Body of pancreas (tissue), 4 donors: ENCODE measurements around the gene MUC5AC. TPM values are rescaled to one million over a fixed set of nuclear protein-coding genes. Genes with fewer than 3 reads are reported as not detected.

Experiments
- ATAC-seq: fragments of 150-250 bp; one replicate; pipeline ENCODE4 v1.9.1; 2016
- DNase-seq, 4 donors: peaks; one replicate each; pipeline ENCODE4 v3.0.0-alpha.2; 2019
- H3K27ac ChIP-seq, 4 donors: fragments of 200-600 bp; sonication (generic); 1 replicate in 3 of 4; 2 replicates in 1 of 4; pipeline versions ENCODE4 v1.5.1 to v1.6.1; 2016 to 2019; ENCODE audit warnings: mild to moderate bottlenecking in 1 of 4, mixed read lengths in 1 of 4, moderate library complexity in 1 of 4
- H3K27me3 ChIP-seq, 2 donors: fragments of 200-600 bp; sonication (generic); one replicate each; pipeline ENCODE4 v1.6.0; 2016; ENCODE audit warnings: mild to moderate bottlenecking in 1 of 2
- H3K36me3 ChIP-seq, 2 donors: fragments of 200-600 bp; sonication (generic); replicated peaks in 1 of 2; 2 replicates each; pipeline ENCODE4 v1.5.1; 2016; ENCODE audit warnings: low read depth in 2 of 2; ENCODE audit not compliant: insufficient read depth in 1 of 2
- H3K4me1 ChIP-seq: fragments of 200-600 bp; sonication (generic); one replicate; pipeline ENCODE4 v1.6.0; 2016
- H3K4me3 ChIP-seq, 2 donors: fragments of 200-600 bp; sonication (generic); 1 replicate in 1 of 2; 2 replicates in 1 of 2; pipeline ENCODE4 v1.5.1; 2016 to 2019
- H3K9me3 ChIP-seq, 3 donors: fragments of 200-600 bp; sonication (generic); 1 replicate in 2 of 3; 2 replicates in 1 of 3; pipeline ENCODE4 v1.5.1; 2016
- POLR2A ChIP-seq, 3 donors: fragments of 450-650 bp; IDR thresholded peaks; one replicate each; pipeline ENCODE4 v1.6.1; 2016; ENCODE audit warnings: antibody characterized with exemption in 3 of 3, mild to moderate bottlenecking in 2 of 3
- WGBS, 2 donors: methylation state at CpG; one replicate each; pipeline ENCODE4 v1.1.5; 2017; 5-methylcytosine and 5-hydroxymethylcytosine counted together
- intact Hi-C: fragments of 100-400 bp; cut with DNase I; formaldehyde crosslinking; loops from one replicate; pipeline ENCODE4 v1.15.1; 2023
- total RNA-seq, 2 donors: library from RNA; depleted of rRNA; stranded (reverse); fragments of >200 nt; gene quantifications; one replicate each; pipeline ENCODE4 v1.1.0, GENCODE V29; 2016
- TF ChIP-seq, protein P1 (sequence below), 7 experiments: fragments of 450-650 bp in 4 of 7; fragments of 200-600 bp in 3 of 7; sonication (generic) in 3 of 7; IDR thresholded peaks; one replicate each; pipeline ENCODE4 v1.5.1; 2016 to 2019; ENCODE audit warnings: antibody characterized with exemption in 7 of 7

MUC5AC gene
- total RNA-seq, 2 donors from 2014 or later: under 0.01 to 1.8 TPM

- peak in 1 of 4 donors; percentile 6 for DNase-seq
- 60 to 70% methylated on average over 13 to 17 of the region's 17 CpGs for WGBS, 2 donors
- no peaks in the 10 kb centered on the region for H3K27me3 ChIP-seq
- intact Hi-C loops: loop anchor here (10.0 kb wide), 1 partner anchor 395 kb away; no protein-coding TSS in a partner anchor
- H3K4me1 ChIP-seq: no peaks in the 10 kb centered on the region
- H3K36me3 ChIP-seq: no peaks in the 10 kb centered on the region
- no peak overlapping the region for H3K27ac ChIP-seq
- no peak for ATAC-seq
- no peak overlapping the region for H3K4me3 ChIP-seq
- H3K9me3 ChIP-seq: no peaks in the 10 kb centered on the region
- no peak for TF ChIP-seq POLR2A (IDR thresholded peaks at IDR 0.05)
- TF ChIP-seq, protein P1, sequence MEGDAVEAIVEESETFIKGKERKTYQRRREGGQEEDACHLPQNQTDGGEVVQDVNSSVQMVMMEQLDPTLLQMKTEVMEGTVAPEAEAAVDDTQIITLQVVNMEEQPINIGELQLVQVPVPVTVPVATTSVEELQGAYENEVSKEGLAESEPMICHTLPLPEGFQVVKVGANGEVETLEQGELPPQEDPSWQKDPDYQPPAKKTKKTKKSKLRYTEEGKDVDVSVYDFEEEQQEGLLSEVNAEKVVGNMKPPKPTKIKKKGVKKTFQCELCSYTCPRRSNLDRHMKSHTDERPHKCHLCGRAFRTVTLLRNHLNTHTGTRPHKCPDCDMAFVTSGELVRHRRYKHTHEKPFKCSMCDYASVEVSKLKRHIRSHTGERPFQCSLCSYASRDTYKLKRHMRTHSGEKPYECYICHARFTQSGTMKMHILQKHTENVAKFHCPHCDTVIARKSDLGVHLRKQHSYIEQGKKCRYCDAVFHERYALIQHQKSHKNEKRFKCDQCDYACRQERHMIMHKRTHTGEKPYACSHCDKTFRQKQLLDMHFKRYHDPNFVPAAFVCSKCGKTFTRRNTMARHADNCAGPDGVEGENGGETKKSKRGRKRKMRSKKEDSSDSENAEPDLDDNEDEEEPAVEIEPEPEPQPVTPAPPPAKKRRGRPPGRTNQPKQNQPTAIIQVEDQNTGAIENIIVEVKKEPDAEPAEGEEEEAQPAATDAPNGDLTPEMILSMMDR (IDR thresholded peaks at IDR 0.05): no peak
These were observed 38.1 kb upstream of the MUC5AC start for GRCh38 chr11:1119604-1120146.

GRCh38 chr11:1120532-1121330 lies 37.0 kb upstream of the MUC5AC start:
- no peak overlapping the region for H3K4me3 ChIP-seq
- H3K4me1 ChIP-seq: no peaks in the 10 kb centered on the region
- H3K27me3 ChIP-seq: no peaks in the 10 kb centered on the region
- intact Hi-C loops: no loop called here
- no peak for DNase-seq
- no peak for ATAC-seq
- TF ChIP-seq POLR2A (IDR thresholded peaks at IDR 0.05): no peak
- TF ChIP-seq, protein P1 (IDR thresholded peaks at IDR 0.05): no peak
- H3K27ac ChIP-seq: no peak overlapping the region
- H3K9me3 ChIP-seq: no peaks in the 10 kb centered on the region
- WGBS, 2 donors: 20 to 57% methylated on average over 2 to 27 of the region's 27 CpGs
- no peaks in the 10 kb centered on the region for H3K36me3 ChIP-seq

- DNase-seq: peak in 1 of 4 donors; percentile 9
These were observed 36.4 kb upstream of the MUC5AC start for GRCh38 chr11:1121331-1121812.

GRCh38 chr11:1121813-1122663 lies 35.7 kb upstream of the MUC5AC start:
- TF ChIP-seq POLR2A (IDR thresholded peaks at IDR 0.05): no peak
- TF ChIP-seq, protein P1 (IDR thresholded peaks at IDR 0.05): no peak
- peak in 1 of 4 donors; percentile 6 for DNase-seq
- Histone ChIP-seq H3K9me3 (no peaks in the 10 kb centered on the region), H3K4me1 (no peaks in the 10 kb centered on the region), H3K36me3 (no peaks in the 10 kb centered on the region), H3K27ac (no peak overlapping the region), H3K4me3 (no peak overlapping the region), H3K27me3 (no peaks in the 10 kb centered on the region)
- intact Hi-C loops: no loop called here
- WGBS, 2 donors: 54% methylated on average over 24 of the region's 28 CpGs; no CpG with 5 or more reads in 1 of the 2 donors
- ATAC-seq: no peak

More at GRCh38 chr11:1121331-1121812, 36.4 kb upstream of the MUC5AC start:
- no peaks in the 10 kb centered on the region for H3K4me1 ChIP-seq
- H3K36me3 ChIP-seq: no peaks in the 10 kb centered on the region
- no peaks in the 10 kb centered on the region for H3K27me3 ChIP-seq
- intact Hi-C loops: no loop called here
- 66% methylated on average over 19 of the region's 19 CpGs; no CpG with 5 or more reads in 1 of the 2 donors for WGBS, 2 donors
- no peaks in the 10 kb centered on the region for H3K9me3 ChIP-seq
- no peak overlapping the region for H3K27ac ChIP-seq
- TF ChIP-seq, protein P1 (IDR thresholded peaks at IDR 0.05): no peak
- no peak for TF ChIP-seq POLR2A (IDR thresholded peaks at IDR 0.05)
- ATAC-seq: no peak
- no peak overlapping the region for H3K4me3 ChIP-seq
